Epidermal melanocyte (primary cell): Measurements from ENCODE around the gene ARHGEF4.
"Not testable (repeated sequence)": the region's sequence is repeated elsewhere in the genome, so short reads cannot be mapped to it uniquely, and the experiment has no call there.

Experiments used
- DNase-seq: peaks from one replicate; pipeline ENCODE4 v3.0.0; 2011; ENCODE audit warnings: low spot score; ENCODE audit not compliant: insufficient read length

ARHGEF4 gene

GRCh38 chr2:130976591-130977237, 140.0 kb downstream of the ARHGEF4 start:
- DNase-seq, result no peak

GRCh38 chr2:130977461-130978050, 140.8 kb downstream of the ARHGEF4 start:
- DNase-seq, result no peak

- no peak for DNase-seq
These were observed 145.0 kb downstream of the ARHGEF4 start for GRCh38 chr2:130981667-130982066.

DNA sequence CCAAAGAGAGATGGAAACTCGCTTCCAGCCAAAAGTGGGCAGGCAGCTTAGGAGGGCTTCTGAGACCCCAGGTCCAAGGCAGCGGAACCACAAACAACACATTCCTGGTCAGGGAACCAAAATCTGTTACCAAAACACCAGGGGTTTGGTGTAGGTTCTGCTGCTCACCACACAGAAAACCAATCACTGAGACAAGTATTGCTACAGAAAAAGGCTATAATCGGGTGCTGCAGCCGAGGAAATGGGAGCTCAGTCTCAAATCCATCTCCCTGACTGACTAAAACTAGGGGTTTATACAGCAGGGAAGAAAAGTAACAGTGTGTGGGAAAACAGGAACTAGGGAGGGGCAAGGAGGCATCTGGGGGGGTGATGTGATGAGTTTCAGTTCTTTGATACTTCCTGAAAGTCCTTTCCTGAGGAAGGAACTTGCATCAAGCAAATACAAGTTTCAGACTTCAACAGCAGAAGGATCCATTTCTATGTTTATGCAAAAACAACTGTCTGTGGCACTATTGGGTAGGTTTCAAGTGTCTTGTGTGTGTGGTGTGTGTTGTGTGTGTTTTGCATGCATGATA, 148.6 kb downstream of the ARHGEF4 start:
- no peak for DNase-seq

DNA sequence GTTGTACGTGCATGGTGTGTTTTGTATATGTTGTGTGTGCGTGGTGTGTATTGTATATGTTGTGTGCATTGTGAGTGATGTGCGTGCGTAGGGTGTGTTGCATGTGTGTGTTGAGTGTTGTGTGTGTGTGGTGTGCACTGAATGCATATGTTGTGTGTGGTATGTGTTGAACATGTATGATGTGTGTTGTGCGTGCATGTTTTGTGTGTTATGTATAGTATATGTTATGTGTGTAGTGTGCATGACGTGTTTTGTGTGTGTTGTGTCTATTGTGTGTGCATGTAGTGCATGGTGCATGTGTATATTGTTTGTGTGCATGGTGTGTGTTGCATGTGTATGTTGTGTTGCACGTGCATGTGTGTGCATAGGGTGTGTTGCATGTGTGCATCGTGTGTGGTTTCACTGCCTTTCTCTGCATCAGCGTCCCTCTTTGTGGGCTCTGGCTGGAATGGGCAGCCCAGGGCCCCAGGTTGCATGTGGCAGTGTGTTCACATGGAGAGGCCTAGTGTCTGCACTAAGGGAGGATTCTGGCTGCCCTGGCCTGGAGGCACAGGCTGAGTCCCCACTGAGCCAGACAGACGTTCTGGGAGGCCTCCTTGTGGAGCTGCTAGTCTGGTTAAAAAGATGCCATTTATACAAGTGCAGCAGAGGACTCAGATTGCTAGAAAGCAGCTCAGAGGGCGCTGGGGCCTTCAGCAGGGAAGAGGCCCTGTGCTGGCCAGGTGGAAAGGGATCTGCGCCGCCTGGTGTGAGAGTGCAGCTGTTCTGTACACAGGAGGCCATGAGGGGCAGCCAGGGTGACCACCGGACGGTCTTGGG, 149.3 kb downstream of the ARHGEF4 start:
- no peak for DNase-seq

GRCh38 chr2:130986890-130987493, 150.3 kb downstream of the ARHGEF4 start:
- DNase-seq, result no peak

DNA sequence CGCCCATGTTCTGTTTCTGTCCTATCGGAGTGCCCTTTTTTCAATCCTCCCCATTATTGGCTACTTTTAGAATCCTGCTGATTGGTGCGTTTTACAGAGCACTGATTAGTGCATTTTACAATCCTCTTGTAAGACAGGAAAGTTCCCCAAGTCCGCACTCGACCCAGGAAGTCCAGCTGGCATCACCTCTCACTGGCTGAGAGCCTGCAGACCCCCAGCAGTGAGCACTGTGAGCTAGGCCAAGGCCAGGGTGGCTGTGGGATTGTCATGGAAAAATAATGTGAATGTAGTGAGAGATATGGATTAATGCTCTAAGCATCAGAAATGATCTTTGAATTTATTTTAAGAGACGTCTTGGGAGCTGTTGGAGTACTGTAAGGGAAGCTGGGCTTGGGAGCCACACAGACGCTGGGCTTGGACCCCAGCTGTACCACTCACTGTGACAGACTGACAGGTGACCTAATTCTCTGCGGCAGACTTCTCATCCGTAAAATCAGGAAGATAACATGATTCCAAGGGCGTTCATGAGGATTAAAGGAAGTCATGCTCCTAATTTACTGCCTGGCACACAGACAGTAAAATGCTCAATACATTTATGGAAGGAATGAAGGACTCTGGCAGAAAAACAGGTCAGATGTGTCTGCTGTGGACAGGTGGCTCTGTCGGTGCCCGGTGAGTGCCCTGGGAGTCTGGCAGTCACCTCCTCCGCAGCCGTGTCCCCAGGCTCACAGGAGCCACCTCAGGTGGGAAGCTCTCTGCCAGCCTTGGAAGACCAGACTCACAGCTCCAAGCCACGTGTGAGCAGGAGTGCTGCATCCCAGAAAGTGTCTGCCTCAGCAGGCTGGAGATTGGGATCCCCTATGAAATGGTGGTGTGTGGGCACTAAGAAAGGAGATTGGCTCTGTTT, 151.1 kb downstream of the ARHGEF4 start:
- no peak for DNase-seq

DNA sequence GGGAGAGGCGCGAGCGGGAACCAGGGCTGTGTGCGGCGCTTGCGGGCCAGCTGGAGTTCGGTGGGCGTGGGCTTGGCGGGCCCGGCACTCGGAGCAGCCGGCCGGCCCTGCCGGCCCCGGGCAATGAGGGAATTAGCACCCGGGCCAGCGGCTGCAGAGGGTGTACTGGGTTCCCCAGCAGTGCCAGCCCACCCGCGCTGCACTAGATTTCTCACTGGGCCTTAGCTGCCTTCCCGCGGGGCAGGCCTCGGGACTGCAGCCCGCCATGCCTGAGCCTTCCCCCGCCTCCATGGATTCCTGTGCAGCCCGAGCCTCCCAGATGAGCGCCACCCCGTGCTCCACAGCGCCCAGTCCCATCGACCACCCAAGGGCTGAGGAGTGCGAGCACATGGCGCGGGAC, 154.7 kb downstream of the ARHGEF4 start:
- not testable (repeated sequence) for DNase-seq

DNA sequence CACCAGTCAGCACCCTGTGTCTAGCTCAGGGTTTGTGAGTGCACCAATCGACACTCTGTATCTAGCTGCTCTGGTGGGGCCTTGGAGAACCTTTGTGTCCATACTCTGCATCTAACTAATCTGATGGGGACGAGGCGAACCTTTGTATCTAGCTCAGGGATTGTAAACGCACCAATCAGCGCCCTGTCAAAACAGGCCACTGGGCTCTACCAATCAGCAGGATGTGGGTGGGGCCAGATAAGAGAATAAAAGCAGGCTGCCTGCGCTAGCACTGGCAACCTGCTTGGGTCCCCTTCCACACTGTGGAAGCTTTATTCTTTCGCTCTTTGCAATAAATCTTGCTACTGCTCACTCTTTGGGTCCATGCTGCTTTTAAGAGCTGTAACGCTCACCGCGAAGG, 155.3 kb downstream of the ARHGEF4 start:
- not testable (repeated sequence) for DNase-seq

GRCh38 chr2:130996691-130997090, 160.0 kb downstream of the ARHGEF4 start:
- no peak for DNase-seq

DNA sequence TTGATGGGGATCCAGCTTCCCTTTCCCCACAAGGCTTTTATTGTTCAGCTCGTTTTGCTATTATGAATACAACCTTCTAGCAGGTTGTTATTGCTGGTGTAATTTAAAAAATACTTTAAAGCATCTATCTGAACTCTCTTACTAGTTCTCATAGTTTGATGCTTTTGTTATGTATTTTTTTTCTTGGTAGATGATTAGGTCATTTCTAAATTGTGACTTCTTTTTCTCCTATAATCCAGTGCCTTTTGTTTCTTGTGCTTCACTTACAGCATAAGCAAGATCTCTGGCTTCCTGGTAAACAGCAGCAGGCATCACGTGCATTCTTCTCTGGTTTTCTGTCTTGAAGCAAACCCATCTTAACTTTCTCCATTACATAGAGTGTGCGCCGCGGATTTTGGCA, 160.5 kb downstream of the ARHGEF4 start:
- no peak for DNase-seq

- DNase-seq, result no peak
These were observed 161.8 kb downstream of the ARHGEF4 start for GRCh38 chr2:130998561-130998960.

DNA sequence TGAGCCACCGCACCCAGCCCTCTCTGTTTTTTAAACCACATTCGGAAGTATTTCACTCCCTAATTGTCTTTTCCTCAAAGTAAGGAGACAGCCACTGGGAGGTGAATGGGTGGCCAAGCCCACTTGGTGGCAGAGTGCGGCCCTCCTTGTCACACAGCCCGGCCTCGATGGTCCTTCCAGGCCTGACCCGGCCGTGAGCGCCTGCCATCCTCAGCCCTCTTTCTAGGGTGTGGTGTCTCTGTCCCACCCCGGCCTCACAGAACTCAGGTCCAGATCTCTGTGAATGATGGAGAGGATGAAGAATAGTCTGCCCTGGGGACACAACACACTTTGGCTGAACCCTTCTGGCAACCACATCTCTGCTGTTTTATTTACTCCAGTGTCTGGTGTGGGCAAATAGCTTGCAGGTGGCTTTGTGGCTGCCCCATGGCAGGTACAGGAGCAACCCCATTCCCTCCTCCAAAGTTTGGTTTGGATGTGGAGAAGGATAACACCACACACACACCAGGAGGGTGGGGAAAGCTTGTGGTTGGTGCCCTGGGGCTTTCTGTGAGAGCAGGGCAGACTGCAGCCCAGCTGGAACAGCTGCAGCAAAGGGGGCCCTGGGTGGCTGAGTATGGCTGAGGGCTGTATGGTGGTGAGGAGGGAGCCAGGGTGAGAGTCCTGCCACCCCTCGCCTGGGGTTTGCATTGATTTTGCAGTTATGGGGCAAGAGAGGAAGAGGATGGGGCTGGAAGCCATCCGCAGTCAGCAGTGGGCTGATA, 167.9 kb downstream of the ARHGEF4 start:
- DNase-seq, result no peak

- no peak for DNase-seq
These were observed 168.7 kb downstream of the ARHGEF4 start for GRCh38 chr2:131005216-131005935.

DNA sequence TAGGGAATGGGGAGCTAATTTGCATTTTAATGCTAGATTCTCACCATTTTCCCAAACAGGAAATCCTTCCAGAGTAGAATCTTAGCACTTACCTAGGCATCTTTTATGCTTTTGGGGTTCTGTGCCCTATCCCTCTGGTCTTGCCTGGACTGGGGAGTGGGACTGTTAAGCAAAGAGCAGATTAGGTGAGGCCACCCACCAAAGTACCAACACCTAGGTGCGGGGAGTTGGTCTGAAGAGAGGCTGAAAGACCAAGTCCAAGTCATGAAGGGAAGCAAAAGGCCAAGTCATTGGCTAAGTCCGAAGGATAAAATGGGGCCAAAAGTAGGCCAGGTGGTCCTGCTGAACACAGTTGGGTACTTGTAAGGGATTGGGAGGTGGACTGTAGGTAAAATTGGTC, 169.8 kb downstream of the ARHGEF4 start:
- no peak for DNase-seq

- DNase-seq, result no peak
These were observed 172.3 kb downstream of the ARHGEF4 start for GRCh38 chr2:131008967-131009366.

DNA sequence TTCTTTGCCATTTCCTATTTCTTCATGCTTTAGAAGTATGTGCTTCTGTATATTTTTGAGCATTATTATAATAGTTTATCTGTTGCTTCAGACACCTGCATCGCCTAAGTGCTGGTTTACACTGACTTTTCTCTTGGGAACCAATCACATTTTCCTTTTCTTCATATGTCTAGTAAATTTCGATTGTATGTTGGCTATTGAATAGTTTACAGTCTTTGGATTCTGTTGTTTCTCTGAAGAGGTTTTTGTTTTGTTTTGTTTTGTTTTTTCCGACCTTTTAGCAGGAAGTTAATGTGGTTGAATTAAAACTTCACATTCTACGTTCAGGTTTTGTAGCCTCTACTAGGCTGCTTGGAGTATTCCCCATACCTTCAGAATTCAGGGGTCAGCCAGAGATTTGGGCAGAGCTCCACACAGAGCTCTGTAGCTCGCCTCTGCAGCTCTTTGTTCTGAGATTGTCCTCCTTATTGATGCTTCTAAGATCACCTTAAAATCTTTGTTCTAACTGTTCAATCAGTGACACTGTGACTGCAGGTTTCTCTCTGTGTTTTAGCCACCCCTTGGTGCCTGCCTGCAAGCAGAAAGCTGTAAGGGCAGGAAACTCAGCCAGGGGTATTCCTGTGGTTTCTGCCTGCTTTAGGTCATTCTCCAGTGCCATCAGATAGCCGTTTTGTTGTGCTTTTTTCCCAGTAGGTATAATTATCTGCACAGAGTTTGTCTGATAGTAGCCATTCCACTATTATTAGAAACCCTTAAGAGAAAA, 173.2 kb downstream of the ARHGEF4 start:
- DNase-seq, result no peak

DNA sequence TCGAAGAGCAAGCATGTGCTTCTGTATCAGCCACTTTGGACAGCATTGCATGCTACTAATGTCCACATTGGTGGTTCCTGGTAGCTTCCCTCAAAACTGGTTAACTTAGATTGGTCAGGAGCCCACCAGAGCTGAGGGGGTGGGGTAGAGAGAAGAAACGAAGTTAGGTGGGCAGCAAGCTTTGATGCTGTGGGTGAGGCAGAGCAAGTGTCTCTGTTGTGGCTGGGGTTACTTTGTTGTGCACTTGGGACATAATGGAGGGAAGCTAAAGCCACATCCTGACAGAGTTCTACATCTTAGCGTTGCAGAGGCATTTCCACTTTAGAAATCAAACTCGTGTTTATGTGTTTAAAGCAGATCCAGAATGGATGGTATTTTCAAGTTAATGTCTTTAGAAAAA, 173.9 kb downstream of the ARHGEF4 start:
- DNase-seq, result no peak

- DNase-seq, result no peak
These were observed 174.8 kb downstream of the ARHGEF4 start for GRCh38 chr2:131011486-131011885.
